Stimulated activated CD4-positive, alpha-beta T cell treated with anti-CD3 and anti-CD28 coated beads, Interleukin-2, amount 100 ng/mL, for 4 hours (primary cell): Measurements from ENCODE around the gene KLF15.

Experiments used
- DNase-seq: peaks from one replicate; pipeline ENCODE4 v3.0.0-alpha.2; 2020; ENCODE audit warnings: low read depth

KLF15 gene

GRCh38 chr3:126304704-126305103 is 52.5 kb downstream of the KLF15 start:
- no peak for DNase-seq

GRCh38 chr3:126304291-126304690 is 52.9 kb downstream of the KLF15 start:
- no peak for DNase-seq

GRCh38 chr3:126303272-126303671 is 53.9 kb downstream of the KLF15 start:
- DNase-seq = no peak

GRCh38 chr3:126300761-126301481 is 56.3 kb downstream of the KLF15 start:
- no peak for DNase-seq

GRCh38 chr3:126300001-126300760 is 57.0 kb downstream of the KLF15 start:
- no peak for DNase-seq

- DNase-seq = no peak
Observed at GRCh38 chr3:126295407-126295939, 61.7 kb downstream of the KLF15 start.

GRCh38 chr3:126294211-126294808 is 62.9 kb downstream of the KLF15 start:
- DNase-seq = no peak

GRCh38 chr3:126293370-126294082 is 63.7 kb downstream of the KLF15 start:
- DNase-seq = no peak
